Measurements from ENCODE around the gene FAM43A. TPM values are rescaled to one million over a fixed set of nuclear protein-coding genes. Genes with fewer than 3 reads are reported as not detected.

The FAM43A gene
- total RNA-seq, 4 donors from 2014 or later, result 24.5 to 42.8 (median 32.5) TPM

DNA sequence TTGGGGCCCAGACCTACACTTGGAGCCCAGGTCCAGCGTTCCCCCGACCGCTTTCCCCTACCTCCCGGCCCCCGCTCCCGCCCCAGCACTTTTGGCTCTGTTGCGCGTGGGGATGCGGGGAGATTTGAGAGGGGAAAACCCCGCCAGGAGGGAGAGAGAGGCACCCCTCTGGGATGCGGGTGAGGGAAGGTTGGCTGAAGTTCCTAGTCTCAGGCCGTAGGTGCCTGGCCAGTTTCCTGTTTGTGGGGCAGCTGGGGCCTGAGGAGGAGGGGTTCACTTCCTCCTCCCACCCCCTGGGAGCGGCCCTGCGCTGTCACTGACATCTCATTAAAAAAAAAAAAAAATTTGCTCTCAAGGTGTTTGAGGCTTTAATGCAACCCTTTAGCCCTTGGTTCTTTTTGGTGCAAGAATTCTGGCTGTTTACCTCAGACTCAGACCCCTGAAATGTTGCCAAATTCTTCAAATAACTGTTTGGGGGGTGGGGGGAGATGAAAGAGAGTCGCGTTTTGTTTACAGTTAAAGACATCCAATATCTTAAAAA lies 2.6 kb downstream of the FAM43A start:
- Histone ChIP-seq H3K27me3 (no peaks in the 10 kb centered on the region), H3K4me3 (peak overlapping the region; percentile 73 to 82 (median 82)), H3K9me3 (no peaks in the 10 kb centered on the region), H3K27ac (replicated peaks in 1 of 4) (peak overlapping the region; percentile 83 to 88 (median 84)), H3K4me1 (peaks cover 31 to 67% (median 54%) of the 10 kb centered on the region in 4 donors), H3K36me3 (no peaks in the 10 kb centered on the region)
- 21% methylated on average over 16 of the region's 16 CpGs for WGBS
- TF ChIP-seq EP300 (IDR thresholded peaks at IDR 0.05), result no peak
- TF ChIP-seq CTCF (IDR thresholded peaks at IDR 0.05), result no peak
- TF ChIP-seq POLR2A (IDR thresholded peaks at IDR 0.05; ENCODE audit: low read depth), result no peak
- TF ChIP-seq POLR2AphosphoS5 (IDR thresholded peaks at IDR 0.05), result no peak
- intact Hi-C loops (cut with DNase I), result loop anchor here (5.0 to 10.0 kb wide), 3 partner anchors 84 to 837 kb away; no protein-coding TSS in a partner anchor
- no peak for DNase-seq (ENCODE audit: extremely low spot score)

DNA sequence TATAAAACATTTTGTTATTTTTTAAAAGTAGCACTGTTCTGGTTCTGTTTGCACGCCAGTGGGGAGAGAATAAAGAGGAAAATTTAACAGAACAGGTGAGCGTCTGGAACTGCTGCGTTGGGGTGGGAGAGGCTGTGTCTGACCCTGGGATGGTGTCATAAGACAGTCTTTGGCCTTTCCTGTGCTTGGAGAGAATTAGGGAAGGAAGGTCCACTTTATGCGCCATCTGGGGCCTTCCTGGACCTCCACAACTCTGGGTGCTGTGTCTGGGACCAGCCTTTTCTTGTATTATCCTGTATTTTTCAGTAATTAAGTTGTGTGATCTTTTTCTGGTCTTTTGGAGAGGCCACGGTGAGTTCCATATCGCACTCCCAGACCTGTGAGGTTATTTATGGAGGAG lies 3.3 kb downstream of the FAM43A start:
- WGBS, result 54% methylated on average over 6 of the region's 6 CpGs
- TF ChIP-seq CTCF (IDR thresholded peaks at IDR 0.05) (no peak), EP300 (IDR thresholded peaks at IDR 0.05) (no peak), POLR2A (IDR thresholded peaks at IDR 0.05; ENCODE audit: low read depth) (no peak), POLR2AphosphoS5 (IDR thresholded peaks at IDR 0.05) (no peak)
- Histone ChIP-seq H3K4me1 (peaks cover 29 to 65% (median 54%) of the 10 kb centered on the region in 4 donors), H3K36me3 (no peaks in the 10 kb centered on the region), H3K4me3 (peak overlapping the region; percentile 73 to 82 (median 82)), H3K27me3 (no peaks in the 10 kb centered on the region), H3K27ac (replicated peaks in 1 of 4) (peak overlapping the region; percentile 83 to 88 (median 84)), H3K9me3 (no peaks in the 10 kb centered on the region)
- no peak for DNase-seq (ENCODE audit: extremely low spot score)
- intact Hi-C loops (cut with DNase I), result loop anchor here (5.0 to 10.0 kb wide), 3 partner anchors 83 to 836 kb away; no protein-coding TSS in a partner anchor

- no peaks in the 10 kb centered on the region for H3K27me3 ChIP-seq
- peak overlapping the region; percentile 83 to 88 (median 84) for H3K27ac ChIP-seq (replicated peaks in 1 of 4)
- DNase-seq (ENCODE audit: extremely low spot score), result no peak
- H3K9me3 ChIP-seq, result no peaks in the 10 kb centered on the region
- TF ChIP-seq CTCF (IDR thresholded peaks at IDR 0.05) (no peak), POLR2AphosphoS5 (IDR thresholded peaks at IDR 0.05) (peak; percentile 20 to 38)
- H3K36me3 ChIP-seq, result no peaks in the 10 kb centered on the region
- WGBS, result 55% methylated on average over 9 of the region's 9 CpGs
- H3K4me3 ChIP-seq, result peak overlapping the region in 3 of 4 donors; percentile 73 to 82 (median 82)
- intact Hi-C loops (cut with DNase I), result loop anchor here (5.0 to 10.0 kb wide), 3 partner anchors 83 to 835 kb away; no protein-coding TSS in a partner anchor
- H3K4me1 ChIP-seq, result peaks cover 29 to 65% (median 54%) of the 10 kb centered on the region in 4 donors
These were observed 3.8 kb downstream of the FAM43A start for GRCh38 chr3:194689493-194689944.

GRCh38 chr3:194690501-194691372 lies 5.1 kb downstream of the FAM43A start:
- WGBS, result 75% methylated on average over 8 of the region's 8 CpGs
- TF ChIP-seq EP300 (IDR thresholded peaks at IDR 0.05) (no peak), POLR2A (IDR thresholded peaks at IDR 0.05; ENCODE audit: low read depth) (no peak), POLR2AphosphoS5 (IDR thresholded peaks at IDR 0.05) (no peak), CTCF (IDR thresholded peaks at IDR 0.05) (no peak)
- Histone ChIP-seq H3K9me3 (no peaks in the 10 kb centered on the region), H3K27ac (replicated peaks in 1 of 4) (peak overlapping the region in 1 of 4 donors; percentile 85), H3K4me1 (peaks cover 29 to 54% (median 45%) of the 10 kb centered on the region in 4 donors), H3K36me3 (no peaks in the 10 kb centered on the region), H3K4me3 (no peak overlapping the region), H3K27me3 (no peaks in the 10 kb centered on the region)
- intact Hi-C loops (cut with DNase I), result no loop called here
- DNase-seq (ENCODE audit: extremely low spot score), result no peak
